ENCODE results near the gene LHFPL3.
"Not testable (repeated sequence)": the region's sequence is repeated elsewhere in the genome, so short reads cannot be mapped to it uniquely, and the experiment has no call there.

LHFPL3 gene

GRCh38 chr7:104937489-104937888 is 609.1 kb downstream of the LHFPL3 start:
- not testable (repeated sequence) for H3K36me3 ChIP-seq (ENCODE audit: control insufficient read depth, insufficient read depth, low read length); H3K4me3 ChIP-seq (ENCODE audit: insufficient read depth, low read depth, low read length, poor library complexity, severe bottlenecking); DNase-seq; H3K27ac ChIP-seq (ENCODE audit: insufficient read depth, low read length, poor library complexity, severe bottlenecking); H3K9me3 ChIP-seq (ENCODE audit: control insufficient read depth, low read length); H3K27me3 ChIP-seq (replicated peaks; ENCODE audit: control insufficient read depth, insufficient read depth, low read length, poor library complexity, severe bottlenecking)
- H3K4me1 ChIP-seq (ENCODE audit: control insufficient read depth, insufficient read depth, low read length, poor library complexity, severe bottlenecking) = peaks cover 12% of the 10 kb centered on the region

GRCh38 chr7:104938741-104939390 is 610.5 kb downstream of the LHFPL3 start:
- H3K9me3 ChIP-seq (ENCODE audit: control insufficient read depth, low read length) = no peaks in the 10 kb centered on the region

GRCh38 chr7:104940023-104940710 is 611.8 kb downstream of the LHFPL3 start:
- Histone ChIP-seq H3K9me3 (ENCODE audit: control insufficient read depth, low read length) (no peaks in the 10 kb centered on the region), H3K36me3 (ENCODE audit: control insufficient read depth, insufficient read depth, low read length) (no peaks in the 10 kb centered on the region), H3K27me3 (replicated peaks; ENCODE audit: control insufficient read depth, insufficient read depth, low read length, poor library complexity, severe bottlenecking) (no peaks in the 10 kb centered on the region), H3K4me1 (ENCODE audit: control insufficient read depth, insufficient read depth, low read length, poor library complexity, severe bottlenecking) (peaks cover 28% of the 10 kb centered on the region), H3K4me3 (ENCODE audit: insufficient read depth, low read depth, low read length, poor library complexity, severe bottlenecking) (no peak overlapping the region), H3K27ac (ENCODE audit: insufficient read depth, low read length, poor library complexity, severe bottlenecking) (no peak overlapping the region)
- DNase-seq = no peak

More at GRCh38 chr7:104938741-104939390, 610.5 kb downstream of the LHFPL3 start:
- peaks cover 23% of the 10 kb centered on the region for H3K4me1 ChIP-seq (ENCODE audit: control insufficient read depth, insufficient read depth, low read length, poor library complexity, severe bottlenecking)
- no peak overlapping the region for H3K4me3 ChIP-seq (ENCODE audit: insufficient read depth, low read depth, low read length, poor library complexity, severe bottlenecking)
- DNase-seq = no peak
- H3K27me3 ChIP-seq (replicated peaks; ENCODE audit: control insufficient read depth, insufficient read depth, low read length, poor library complexity, severe bottlenecking) = no peaks in the 10 kb centered on the region
- no peak overlapping the region for H3K27ac ChIP-seq (ENCODE audit: insufficient read depth, low read length, poor library complexity, severe bottlenecking)
- H3K36me3 ChIP-seq (ENCODE audit: control insufficient read depth, insufficient read depth, low read length) = no peaks in the 10 kb centered on the region

- DNase-seq = peak; percentile 58 to 72 (median 62)
- H3K36me3 ChIP-seq (ENCODE audit: control insufficient read depth, insufficient read depth, low read length) = no peaks in the 10 kb centered on the region
- H3K27ac ChIP-seq (ENCODE audit: insufficient read depth, low read length, poor library complexity, severe bottlenecking) = peak overlapping the region; percentile 97
- peak overlapping the region; percentile 9 for H3K4me3 ChIP-seq (ENCODE audit: insufficient read depth, low read depth, low read length, poor library complexity, severe bottlenecking)
- H3K4me1 ChIP-seq (ENCODE audit: control insufficient read depth, insufficient read depth, low read length, poor library complexity, severe bottlenecking) = peaks cover 42% of the 10 kb centered on the region
- no peaks in the 10 kb centered on the region for H3K9me3 ChIP-seq (ENCODE audit: control insufficient read depth, low read length)
- H3K27me3 ChIP-seq (replicated peaks; ENCODE audit: control insufficient read depth, insufficient read depth, low read length, poor library complexity, severe bottlenecking) = no peaks in the 10 kb centered on the region
These were observed 615.3 kb downstream of the LHFPL3 start for GRCh38 chr7:104943502-104944343.

GRCh38 chr7:104945599-104945956 is 617.2 kb downstream of the LHFPL3 start:
- no peak for DNase-seq
- Histone ChIP-seq H3K27ac (ENCODE audit: insufficient read depth, low read length, poor library complexity, severe bottlenecking) (peak overlapping the region; percentile 97), H3K36me3 (ENCODE audit: control insufficient read depth, insufficient read depth, low read length) (no peaks in the 10 kb centered on the region), H3K4me3 (ENCODE audit: insufficient read depth, low read depth, low read length, poor library complexity, severe bottlenecking) (no peak overlapping the region), H3K9me3 (ENCODE audit: control insufficient read depth, low read length) (no peaks in the 10 kb centered on the region), H3K27me3 (replicated peaks; ENCODE audit: control insufficient read depth, insufficient read depth, low read length, poor library complexity, severe bottlenecking) (no peaks in the 10 kb centered on the region), H3K4me1 (ENCODE audit: control insufficient read depth, insufficient read depth, low read length, poor library complexity, severe bottlenecking) (peaks cover 42% of the 10 kb centered on the region)

GRCh38 chr7:104946338-104946737 is 617.9 kb downstream of the LHFPL3 start:
- peak overlapping the region; percentile 97 for H3K27ac ChIP-seq (ENCODE audit: insufficient read depth, low read length, poor library complexity, severe bottlenecking)
- no peak overlapping the region for H3K4me3 ChIP-seq (ENCODE audit: insufficient read depth, low read depth, low read length, poor library complexity, severe bottlenecking)
- H3K9me3 ChIP-seq (ENCODE audit: control insufficient read depth, low read length) = no peaks in the 10 kb centered on the region
- no peaks in the 10 kb centered on the region for H3K27me3 ChIP-seq (replicated peaks; ENCODE audit: control insufficient read depth, insufficient read depth, low read length, poor library complexity, severe bottlenecking)
- no peaks in the 10 kb centered on the region for H3K36me3 ChIP-seq (ENCODE audit: control insufficient read depth, insufficient read depth, low read length)
- no peak for DNase-seq
- peaks cover 42% of the 10 kb centered on the region for H3K4me1 ChIP-seq (ENCODE audit: control insufficient read depth, insufficient read depth, low read length, poor library complexity, severe bottlenecking)

GRCh38 chr7:104950006-104950405 is 621.6 kb downstream of the LHFPL3 start:
- Histone ChIP-seq H3K4me1 (ENCODE audit: control insufficient read depth, insufficient read depth, low read length, poor library complexity, severe bottlenecking) (peaks cover 16% of the 10 kb centered on the region), H3K27me3 (replicated peaks; ENCODE audit: control insufficient read depth, insufficient read depth, low read length, poor library complexity, severe bottlenecking) (no peaks in the 10 kb centered on the region), H3K4me3 (ENCODE audit: insufficient read depth, low read depth, low read length, poor library complexity, severe bottlenecking) (no peak overlapping the region)

GRCh38 chr7:104950754-104951153 is 622.4 kb downstream of the LHFPL3 start:
- H3K27ac ChIP-seq (ENCODE audit: insufficient read depth, low read length, poor library complexity, severe bottlenecking) = no peak overlapping the region
- no peaks in the 10 kb centered on the region for H3K27me3 ChIP-seq (replicated peaks; ENCODE audit: control insufficient read depth, insufficient read depth, low read length, poor library complexity, severe bottlenecking)
- H3K9me3 ChIP-seq (ENCODE audit: control insufficient read depth, low read length) = no peaks in the 10 kb centered on the region
- DNase-seq = no peak
- H3K4me1 ChIP-seq (ENCODE audit: control insufficient read depth, insufficient read depth, low read length, poor library complexity, severe bottlenecking) = peaks cover 9% of the 10 kb centered on the region
- H3K4me3 ChIP-seq (ENCODE audit: insufficient read depth, low read depth, low read length, poor library complexity, severe bottlenecking) = no peak overlapping the region
- H3K36me3 ChIP-seq (ENCODE audit: control insufficient read depth, insufficient read depth, low read length) = no peaks in the 10 kb centered on the region

More at GRCh38 chr7:104950006-104950405, 621.6 kb downstream of the LHFPL3 start:
- H3K9me3 ChIP-seq (ENCODE audit: control insufficient read depth, low read length) = no peaks in the 10 kb centered on the region
- H3K36me3 ChIP-seq (ENCODE audit: control insufficient read depth, insufficient read depth, low read length) = no peaks in the 10 kb centered on the region
- no peak for DNase-seq
- no peak overlapping the region for H3K27ac ChIP-seq (ENCODE audit: insufficient read depth, low read length, poor library complexity, severe bottlenecking)

GRCh38 chr7:104951546-104951945 is 623.1 kb downstream of the LHFPL3 start:
- Histone ChIP-seq H3K4me3 (ENCODE audit: insufficient read depth, low read depth, low read length, poor library complexity, severe bottlenecking) (no peak overlapping the region), H3K36me3 (ENCODE audit: control insufficient read depth, insufficient read depth, low read length) (no peaks in the 10 kb centered on the region), H3K9me3 (ENCODE audit: control insufficient read depth, low read length) (no peaks in the 10 kb centered on the region), H3K27ac (ENCODE audit: insufficient read depth, low read length, poor library complexity, severe bottlenecking) (no peak overlapping the region), H3K4me1 (ENCODE audit: control insufficient read depth, insufficient read depth, low read length, poor library complexity, severe bottlenecking) (peaks cover under 1% of the 10 kb centered on the region), H3K27me3 (replicated peaks; ENCODE audit: control insufficient read depth, insufficient read depth, low read length, poor library complexity, severe bottlenecking) (no peaks in the 10 kb centered on the region)
- DNase-seq = no peak

GRCh38 chr7:104955276-104955675 is 626.9 kb downstream of the LHFPL3 start:
- no peak for DNase-seq
- Histone ChIP-seq H3K27ac (ENCODE audit: insufficient read depth, low read length, poor library complexity, severe bottlenecking) (no peak overlapping the region), H3K27me3 (replicated peaks; ENCODE audit: control insufficient read depth, insufficient read depth, low read length, poor library complexity, severe bottlenecking) (no peaks in the 10 kb centered on the region), H3K36me3 (ENCODE audit: control insufficient read depth, insufficient read depth, low read length) (no peaks in the 10 kb centered on the region), H3K9me3 (ENCODE audit: control insufficient read depth, low read length) (no peaks in the 10 kb centered on the region), H3K4me3 (ENCODE audit: insufficient read depth, low read depth, low read length, poor library complexity, severe bottlenecking) (no peak overlapping the region), H3K4me1 (ENCODE audit: control insufficient read depth, insufficient read depth, low read length, poor library complexity, severe bottlenecking) (no peaks in the 10 kb centered on the region)

Data from effector memory CD4-positive, alpha-beta T cell (primary cell).